Measurements from ENCODE around the gene GPD1L.

The GPD1L gene

GRCh38 chr3:32160706-32161214 lies 54.3 kb downstream of the GPD1L start:
- H3K36me3 ChIP-seq = no peaks in the 10 kb centered on the region
- no peak overlapping the region for H3K27ac ChIP-seq
- TF ChIP-seq, protein P1, sequence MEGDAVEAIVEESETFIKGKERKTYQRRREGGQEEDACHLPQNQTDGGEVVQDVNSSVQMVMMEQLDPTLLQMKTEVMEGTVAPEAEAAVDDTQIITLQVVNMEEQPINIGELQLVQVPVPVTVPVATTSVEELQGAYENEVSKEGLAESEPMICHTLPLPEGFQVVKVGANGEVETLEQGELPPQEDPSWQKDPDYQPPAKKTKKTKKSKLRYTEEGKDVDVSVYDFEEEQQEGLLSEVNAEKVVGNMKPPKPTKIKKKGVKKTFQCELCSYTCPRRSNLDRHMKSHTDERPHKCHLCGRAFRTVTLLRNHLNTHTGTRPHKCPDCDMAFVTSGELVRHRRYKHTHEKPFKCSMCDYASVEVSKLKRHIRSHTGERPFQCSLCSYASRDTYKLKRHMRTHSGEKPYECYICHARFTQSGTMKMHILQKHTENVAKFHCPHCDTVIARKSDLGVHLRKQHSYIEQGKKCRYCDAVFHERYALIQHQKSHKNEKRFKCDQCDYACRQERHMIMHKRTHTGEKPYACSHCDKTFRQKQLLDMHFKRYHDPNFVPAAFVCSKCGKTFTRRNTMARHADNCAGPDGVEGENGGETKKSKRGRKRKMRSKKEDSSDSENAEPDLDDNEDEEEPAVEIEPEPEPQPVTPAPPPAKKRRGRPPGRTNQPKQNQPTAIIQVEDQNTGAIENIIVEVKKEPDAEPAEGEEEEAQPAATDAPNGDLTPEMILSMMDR (IDR thresholded peaks at IDR 0.05) = no peak
- H3K27me3 ChIP-seq = no peaks in the 10 kb centered on the region
- no peak overlapping the region for H3K4me3 ChIP-seq (ENCODE audit: low read depth in 1 of 2, low read length in 1 of 2)
- no peaks in the 10 kb centered on the region for H3K9me3 ChIP-seq
- peaks cover 15 to 18% of the 10 kb centered on the region in 2 experiments for H3K4me1 ChIP-seq (ENCODE audit: control insufficient read depth in 1 of 2, insufficient read depth in 1 of 2, low read depth in 1 of 2, low read length in 1 of 2)

DNA sequence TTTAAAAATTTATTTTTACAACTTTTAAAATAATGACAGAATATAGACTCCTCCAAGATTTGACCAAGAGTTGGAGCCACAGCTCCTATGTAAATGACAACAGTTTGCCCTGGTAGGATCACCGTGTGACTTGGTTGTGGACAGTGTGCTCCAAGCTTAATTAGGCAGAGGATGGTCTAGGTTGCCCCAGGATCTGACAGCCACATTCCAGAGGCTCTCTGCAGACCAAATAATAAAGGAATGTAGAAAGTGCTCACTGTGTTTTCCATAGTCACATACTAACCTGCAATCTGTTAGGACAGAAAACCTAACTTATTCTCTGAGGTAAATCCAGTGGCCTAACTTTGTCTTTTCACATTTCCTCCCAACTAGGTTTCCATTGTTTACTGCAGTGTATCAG lies 59.0 kb downstream of the GPD1L start:
- Histone ChIP-seq H3K9me3 (no peaks in the 10 kb centered on the region), H3K4me1 (ENCODE audit: control insufficient read depth in 1 of 2, insufficient read depth in 1 of 2, low read depth in 1 of 2, low read length in 1 of 2) (peaks cover 15 to 18% of the 10 kb centered on the region in 2 experiments), H3K4me3 (ENCODE audit: low read depth in 1 of 2, low read length in 1 of 2) (no peak overlapping the region), H3K27me3 (no peaks in the 10 kb centered on the region), H3K36me3 (peaks cover 5% of the 10 kb centered on the region), H3K27ac (no peak overlapping the region)
- TF ChIP-seq, protein P1 (IDR thresholded peaks at IDR 0.05) = no peak

DNA sequence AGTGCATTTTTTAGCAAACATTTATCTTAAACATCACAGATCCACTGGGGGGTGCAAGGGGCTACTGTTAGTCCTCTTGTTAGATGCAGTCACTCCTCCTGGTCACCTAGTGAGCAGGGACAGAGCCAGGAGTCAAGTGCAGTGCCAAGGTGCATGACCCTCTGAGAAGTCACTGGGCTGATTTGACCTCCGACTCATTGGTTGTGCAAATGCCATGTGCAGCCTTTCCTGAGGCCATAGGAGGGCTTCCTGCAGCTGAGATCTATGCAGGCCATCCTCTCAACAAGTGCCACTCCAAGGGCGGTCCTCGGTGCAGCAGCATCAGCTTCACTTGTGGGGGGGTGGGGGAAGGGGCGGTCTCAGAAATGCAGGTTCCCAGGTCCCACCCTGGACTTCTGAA lies 60.2 kb downstream of the GPD1L start:
- Histone ChIP-seq H3K9me3 (no peaks in the 10 kb centered on the region), H3K4me3 (ENCODE audit: low read depth in 1 of 2, low read length in 1 of 2) (no peak overlapping the region), H3K27me3 (no peaks in the 10 kb centered on the region), H3K4me1 (ENCODE audit: control insufficient read depth in 1 of 2, insufficient read depth in 1 of 2, low read depth in 1 of 2, low read length in 1 of 2) (peaks cover 14 to 15% of the 10 kb centered on the region in 2 experiments), H3K27ac (no peak overlapping the region), H3K36me3 (peaks cover 5% of the 10 kb centered on the region)
- TF ChIP-seq, protein P1 (IDR thresholded peaks at IDR 0.05) = no peak

- Histone ChIP-seq H3K27me3 (no peaks in the 10 kb centered on the region), H3K4me1 (ENCODE audit: control insufficient read depth in 1 of 2, insufficient read depth in 1 of 2, low read depth in 1 of 2, low read length in 1 of 2) (peaks cover 5% of the 10 kb centered on the region in 2 experiments), H3K36me3 (no peaks in the 10 kb centered on the region), H3K9me3 (no peaks in the 10 kb centered on the region), H3K27ac (no peak overlapping the region), H3K4me3 (ENCODE audit: low read depth in 1 of 2, low read length in 1 of 2) (no peak overlapping the region)
- TF ChIP-seq, protein P1 (IDR thresholded peaks at IDR 0.05) = no peak
Measured at GRCh38 chr3:32172420-32172819, 66.0 kb downstream of the GPD1L start.

GRCh38 chr3:32175607-32176197 lies 69.3 kb downstream of the GPD1L start:
- TF ChIP-seq, protein P1 (IDR thresholded peaks at IDR 0.05) = peak; percentile 54
- Histone ChIP-seq H3K27me3 (no peaks in the 10 kb centered on the region), H3K4me3 (ENCODE audit: low read depth in 1 of 2, low read length in 1 of 2) (no peak overlapping the region), H3K9me3 (no peaks in the 10 kb centered on the region), H3K4me1 (ENCODE audit: control insufficient read depth in 1 of 2, insufficient read depth in 1 of 2, low read depth in 1 of 2, low read length in 1 of 2) (peaks cover 11 to 12% of the 10 kb centered on the region in 2 experiments), H3K27ac (no peak overlapping the region), H3K36me3 (no peaks in the 10 kb centered on the region)
